HL-60 (cell line): ENCODE measurements around the gene STK24.
A peak's percentile ranks its signal among the peaks of the same experiment; 100 is the strongest.

Experiments used
- POLR2AphosphoS5 ChIP-seq: IDR thresholded peaks from 2 replicates; pipeline ENCODE4 v1.6.1; 2012; ENCODE audit warnings: low read depth
- SPI1 ChIP-seq: IDR thresholded peaks from 2 replicates; pipeline ENCODE4 v1.6.1; 2012; ENCODE audit warnings: low read depth, mild to moderate bottlenecking, borderline replicate concordance
- TF ChIP-seq, protein P1 (sequence below): IDR thresholded peaks from one replicate; pipeline ENCODE4 v1.5.1; 2011; ENCODE audit warnings: low read length, control low read depth, inconsistent platforms; ENCODE audit not compliant: insufficient read depth

DNA sequence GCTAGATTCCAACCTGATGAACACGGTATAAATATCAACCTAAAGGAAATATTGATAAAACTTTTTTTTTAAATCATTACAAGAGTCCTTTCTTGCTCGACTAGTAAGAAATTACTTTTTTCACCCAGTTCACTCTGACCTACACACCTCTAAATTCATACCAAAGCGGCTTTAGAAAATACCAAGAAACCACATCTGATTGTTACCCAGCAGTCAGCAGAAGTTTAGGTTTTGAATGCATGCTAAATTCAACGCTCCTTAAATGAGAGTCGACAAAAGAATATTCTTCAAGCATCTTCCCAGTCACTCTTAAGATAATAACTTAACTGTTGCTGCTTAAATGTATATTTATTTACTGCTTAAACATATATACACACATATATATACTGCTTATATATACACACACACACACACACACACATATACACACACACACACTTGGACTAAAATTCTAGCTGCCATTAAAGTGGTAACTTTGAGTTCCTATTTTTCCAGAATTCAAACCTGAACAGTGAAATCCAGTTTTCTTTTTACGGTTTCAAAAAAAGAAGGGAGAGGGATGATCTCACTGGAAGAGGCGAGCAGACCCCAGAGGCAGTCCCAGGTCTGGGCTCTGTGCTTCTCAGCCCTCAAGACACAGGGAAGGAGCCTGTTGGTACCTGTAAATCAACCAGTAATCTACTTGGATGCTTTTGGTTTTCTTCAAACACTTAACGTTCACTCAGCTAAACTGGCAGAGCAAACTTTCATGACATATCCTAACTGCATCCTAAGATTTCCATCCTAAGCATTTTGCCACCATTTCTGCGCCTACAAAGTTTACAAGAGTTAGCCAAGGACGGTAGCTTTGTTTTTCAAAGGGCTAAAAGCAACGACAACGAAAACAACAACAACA is 1.7 kb downstream of the STK24 start:
- TF ChIP-seq, protein P1, sequence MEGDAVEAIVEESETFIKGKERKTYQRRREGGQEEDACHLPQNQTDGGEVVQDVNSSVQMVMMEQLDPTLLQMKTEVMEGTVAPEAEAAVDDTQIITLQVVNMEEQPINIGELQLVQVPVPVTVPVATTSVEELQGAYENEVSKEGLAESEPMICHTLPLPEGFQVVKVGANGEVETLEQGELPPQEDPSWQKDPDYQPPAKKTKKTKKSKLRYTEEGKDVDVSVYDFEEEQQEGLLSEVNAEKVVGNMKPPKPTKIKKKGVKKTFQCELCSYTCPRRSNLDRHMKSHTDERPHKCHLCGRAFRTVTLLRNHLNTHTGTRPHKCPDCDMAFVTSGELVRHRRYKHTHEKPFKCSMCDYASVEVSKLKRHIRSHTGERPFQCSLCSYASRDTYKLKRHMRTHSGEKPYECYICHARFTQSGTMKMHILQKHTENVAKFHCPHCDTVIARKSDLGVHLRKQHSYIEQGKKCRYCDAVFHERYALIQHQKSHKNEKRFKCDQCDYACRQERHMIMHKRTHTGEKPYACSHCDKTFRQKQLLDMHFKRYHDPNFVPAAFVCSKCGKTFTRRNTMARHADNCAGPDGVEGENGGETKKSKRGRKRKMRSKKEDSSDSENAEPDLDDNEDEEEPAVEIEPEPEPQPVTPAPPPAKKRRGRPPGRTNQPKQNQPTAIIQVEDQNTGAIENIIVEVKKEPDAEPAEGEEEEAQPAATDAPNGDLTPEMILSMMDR, result no peak
- no peak for TF ChIP-seq POLR2AphosphoS5
- peak; percentile 24; the same call in 1 of the 2 replicates for TF ChIP-seq SPI1
